ENCODE data around the gene ADAM30.

DNA sequence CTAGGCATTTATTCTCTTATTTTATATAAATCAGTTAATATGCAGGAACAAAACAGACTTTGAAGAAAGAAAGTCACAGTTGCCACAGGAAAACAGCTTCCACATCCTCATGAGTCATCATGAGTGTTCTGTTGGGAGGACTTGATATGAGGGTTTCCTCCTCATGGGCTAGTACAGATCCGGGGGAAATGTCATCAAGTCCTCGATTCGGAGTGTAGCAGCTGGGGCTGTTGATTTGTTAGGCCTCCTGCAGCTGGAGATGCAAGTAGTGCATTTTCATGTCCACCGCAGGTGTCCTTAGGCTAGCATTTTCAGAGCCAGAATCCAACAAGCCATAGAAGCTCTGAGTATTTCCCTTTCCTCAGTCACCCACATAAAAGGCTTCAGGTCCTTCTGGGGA lies 36.7 kb downstream of the ADAM30 start:
- no peak for TF ChIP-seq GATA2 (IDR thresholded peaks at IDR 0.05; ENCODE audit: low read depth, low read length)
- no peak for TF ChIP-seq GATA3 (IDR thresholded peaks at IDR 0.05; ENCODE audit: low read depth, low read length)
